Fibroblast of lung (primary cell): ENCODE results near the gene SP140L. TPM values are rescaled to one million over a fixed set of nuclear protein-coding genes. Genes with fewer than 3 reads are reported as not detected.

Source experiments
- DNase-seq, 2 donors: peaks; one replicate each; pipeline versions ENCODE4 v3.0.0 to v3.0.0-alpha.2; 2010; ENCODE audit warnings: low read depth in 2 of 2
- H2AFZ ChIP-seq: 2 replicates; pipeline ENCODE4 v1.5.1; 2012; ENCODE audit warnings: low read length, control low read depth, inconsistent platforms
- H3K27ac ChIP-seq: 2 replicates; pipeline ENCODE4 v1.5.1; 2011; ENCODE audit warnings: low read length, control low read depth; ENCODE audit not compliant: insufficient read depth
- H3K27me3 ChIP-seq: 2 replicates; pipeline ENCODE4 v1.5.1; 2011; ENCODE audit warnings: mild to moderate bottlenecking, low read length; ENCODE audit not compliant: control insufficient read depth, insufficient read depth
- H3K36me3 ChIP-seq: 2 replicates; pipeline ENCODE4 v1.5.1; 2011; ENCODE audit warnings: low read length; ENCODE audit not compliant: control insufficient read depth, insufficient read depth
- H3K4me1 ChIP-seq: 2 replicates; pipeline ENCODE4 v1.5.1; 2011; ENCODE audit warnings: low read length; ENCODE audit not compliant: control insufficient read depth, insufficient read depth; ENCODE audit errors: extremely low read depth
- H3K4me2 ChIP-seq: 2 replicates; pipeline ENCODE4 v1.5.1; 2011; ENCODE audit warnings: low read length, control low read depth; ENCODE audit not compliant: insufficient read depth; ENCODE audit errors: extremely low read depth
- H3K4me3 ChIP-seq, 4 experiments: fragments of 200-600 bp in 1 of 4; sonication (generic) in 1 of 4; replicated peaks in 1 of 4; 2 replicates each; pipeline ENCODE4 v1.5.1; 2011 to 2016; ENCODE audit warnings: low read length in 4 of 4, low read depth in 3 of 4, mild to moderate bottlenecking in 3 of 4, control low read depth in 2 of 4, inconsistent platforms in 1 of 4, mixed read lengths in 1 of 4; ENCODE audit not compliant: insufficient read depth in 1 of 4; ENCODE audit errors: control extremely low read depth in 1 of 4
- H3K79me2 ChIP-seq: 2 replicates; pipeline ENCODE4 v1.5.1; 2012; ENCODE audit warnings: mild to moderate bottlenecking, low read length, inconsistent platforms; ENCODE audit not compliant: control insufficient read depth, insufficient read depth
- H3K9ac ChIP-seq: 2 replicates; pipeline ENCODE4 v1.5.1; 2011; ENCODE audit warnings: mild to moderate bottlenecking, low read length, control low read depth; ENCODE audit not compliant: insufficient read depth
- H3K9me3 ChIP-seq: 2 replicates; pipeline ENCODE4 v1.5.1; 2012; ENCODE audit warnings: low read depth, low read length; ENCODE audit not compliant: control insufficient read depth, insufficient read depth
- H4K20me1 ChIP-seq: 2 replicates; pipeline ENCODE4 v1.5.1; 2011; ENCODE audit warnings: low read length; ENCODE audit not compliant: control insufficient read depth, insufficient read depth; ENCODE audit errors: extremely low read depth
- EZH2 ChIP-seq: IDR thresholded peaks from 2 replicates; pipeline ENCODE4 v1.5.1; 2012; ENCODE audit warnings: low read length, control low read depth, mild to moderate bottlenecking; ENCODE audit errors: missing control alignments
- polyA plus RNA-seq, 2 donors: library from polyadenylated mRNA; depleted of rRNA in 1 of 2; stranded (reverse) in 1 of 2; unstranded in 1 of 2; fragments of >200 nt; gene quantifications; 2 replicates each; pipeline ENCODE4 v1.2.1, GENCODE V29; 2011 to 2012; ENCODE audit warnings: missing spikeins in 1 of 2
- total RNA-seq: library from RNA; depleted of rRNA; stranded (reverse); fragments of >200 nt; gene quantifications from 2 replicates; pipeline ENCODE4 v1.2.1, GENCODE V29; 2014
- TF ChIP-seq, protein P1 (sequence below), 2 donors: IDR thresholded peaks in 1 of 2; conservative IDR thresholded peaks in 1 of 2; 1 replicate in 1 of 2; 2 replicates in 1 of 2; pipeline ENCODE4 v1.5.1; 2011 to 2012; ENCODE audit warnings: low read length in 2 of 2, control low read depth in 1 of 2, inconsistent platforms in 1 of 2, low read depth in 1 of 2, mild to moderate bottlenecking in 1 of 2

SP140L gene
- total and polyA plus RNA-seq, 2 donors (not counting 1 experiment from before 2014, with no cell fraction given) = 10.9 to 16.9 TPM

DNA sequence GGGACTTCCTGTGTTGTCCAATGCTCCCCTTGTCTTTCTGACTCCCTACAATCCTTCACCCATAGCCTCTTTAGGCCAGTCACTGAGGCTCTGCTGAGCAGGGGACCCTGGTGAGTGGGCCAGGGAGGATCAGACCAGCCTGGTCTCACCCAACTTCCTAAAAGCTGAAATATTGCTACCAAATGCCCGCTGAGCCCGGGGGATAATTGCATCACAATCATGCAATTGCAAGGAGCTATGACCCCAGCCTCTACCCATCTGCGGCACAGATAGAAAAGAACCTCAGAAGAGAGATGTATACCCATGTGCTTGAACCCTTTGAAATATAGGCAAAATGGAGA, 85.3 kb downstream of the SP140L start:
- H3K27me3 ChIP-seq = no peaks in the 10 kb centered on the region
- peak overlapping the region; percentile 93 for H3K9ac ChIP-seq
- peak overlapping the region; percentile 99 for H2AFZ ChIP-seq
- TF ChIP-seq, protein P1, sequence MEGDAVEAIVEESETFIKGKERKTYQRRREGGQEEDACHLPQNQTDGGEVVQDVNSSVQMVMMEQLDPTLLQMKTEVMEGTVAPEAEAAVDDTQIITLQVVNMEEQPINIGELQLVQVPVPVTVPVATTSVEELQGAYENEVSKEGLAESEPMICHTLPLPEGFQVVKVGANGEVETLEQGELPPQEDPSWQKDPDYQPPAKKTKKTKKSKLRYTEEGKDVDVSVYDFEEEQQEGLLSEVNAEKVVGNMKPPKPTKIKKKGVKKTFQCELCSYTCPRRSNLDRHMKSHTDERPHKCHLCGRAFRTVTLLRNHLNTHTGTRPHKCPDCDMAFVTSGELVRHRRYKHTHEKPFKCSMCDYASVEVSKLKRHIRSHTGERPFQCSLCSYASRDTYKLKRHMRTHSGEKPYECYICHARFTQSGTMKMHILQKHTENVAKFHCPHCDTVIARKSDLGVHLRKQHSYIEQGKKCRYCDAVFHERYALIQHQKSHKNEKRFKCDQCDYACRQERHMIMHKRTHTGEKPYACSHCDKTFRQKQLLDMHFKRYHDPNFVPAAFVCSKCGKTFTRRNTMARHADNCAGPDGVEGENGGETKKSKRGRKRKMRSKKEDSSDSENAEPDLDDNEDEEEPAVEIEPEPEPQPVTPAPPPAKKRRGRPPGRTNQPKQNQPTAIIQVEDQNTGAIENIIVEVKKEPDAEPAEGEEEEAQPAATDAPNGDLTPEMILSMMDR (conservative IDR thresholded peaks at IDR 0.05 in 1 of 2, IDR thresholded peaks at IDR 0.05 in 1 of 2; ENCODE audit: low read depth in 1 of 2, low read length in 2 of 2) = no peak
- no peak for TF ChIP-seq EZH2
- H3K4me2 ChIP-seq = peak overlapping the region; percentile 86
- no peaks in the 10 kb centered on the region for H4K20me1 ChIP-seq
- H3K4me3 ChIP-seq = peak overlapping the region; percentile 64 to 75 (median 70)
- peaks cover 13% of the 10 kb centered on the region for H3K79me2 ChIP-seq
- H3K36me3 ChIP-seq = no peaks in the 10 kb centered on the region
- H3K27ac ChIP-seq = peak overlapping the region; percentile 95
- DNase-seq = no peak
- H3K9me3 ChIP-seq = no peaks in the 10 kb centered on the region
- H3K4me1 ChIP-seq = peaks cover 12% of the 10 kb centered on the region

DNA sequence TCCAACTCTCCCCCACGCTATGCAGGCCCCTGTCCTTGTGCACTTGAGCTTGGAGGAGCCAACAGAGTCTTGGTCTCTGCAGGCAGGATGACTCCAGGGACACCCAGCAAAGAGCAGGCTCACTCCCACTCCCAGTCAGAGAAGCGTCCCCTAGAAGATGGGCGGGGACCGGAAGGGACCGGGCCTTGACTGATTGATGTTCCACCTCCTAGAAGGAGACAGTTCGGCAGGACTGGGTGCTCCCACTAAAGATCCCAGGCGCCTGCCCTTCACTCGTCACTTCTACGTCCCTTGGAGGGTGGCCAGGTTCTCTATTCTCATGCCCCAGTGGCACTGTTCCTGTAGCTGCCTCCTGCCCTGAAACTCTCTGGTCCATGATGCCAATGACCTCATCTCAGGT, 85.9 kb downstream of the SP140L start:
- H3K9ac ChIP-seq = no peak overlapping the region
- no peak overlapping the region for H2AFZ ChIP-seq
- no peak for DNase-seq

DNA sequence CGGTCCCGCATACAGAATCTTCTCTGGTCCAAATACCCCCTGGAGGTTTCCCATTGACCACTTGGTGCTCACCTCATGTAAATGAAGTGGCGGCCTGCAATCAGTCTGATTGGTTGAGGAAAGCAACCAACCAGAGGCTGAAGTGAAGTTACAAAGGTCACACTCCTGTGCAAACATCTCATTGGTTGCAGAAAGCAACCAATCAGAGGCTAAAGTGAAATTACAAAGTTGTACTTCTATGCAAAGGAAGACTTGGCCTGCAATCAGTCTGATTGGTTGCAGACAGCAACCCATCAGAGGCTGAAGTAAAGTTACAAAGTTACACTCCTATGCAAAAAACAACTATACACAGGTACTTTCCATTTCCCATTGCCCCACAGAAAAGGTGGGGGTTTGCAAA, 86.5 kb downstream of the SP140L start:
- no peak overlapping the region for H3K9ac ChIP-seq
- no peak overlapping the region for H3K4me3 ChIP-seq
- H3K36me3 ChIP-seq = no peaks in the 10 kb centered on the region
- no peaks in the 10 kb centered on the region for H4K20me1 ChIP-seq
- H3K27me3 ChIP-seq = no peaks in the 10 kb centered on the region
- TF ChIP-seq EZH2 = no peak
- TF ChIP-seq, protein P1 (conservative IDR thresholded peaks at IDR 0.05 in 1 of 2, IDR thresholded peaks at IDR 0.05 in 1 of 2; ENCODE audit: low read depth in 1 of 2, low read length in 2 of 2) = no peak
- H3K27ac ChIP-seq = no peak overlapping the region
- peaks cover 24% of the 10 kb centered on the region for H3K79me2 ChIP-seq
- no peak for DNase-seq
- H3K9me3 ChIP-seq = no peaks in the 10 kb centered on the region
- peaks cover 14% of the 10 kb centered on the region for H3K4me1 ChIP-seq
- no peak overlapping the region for H3K4me2 ChIP-seq
- no peak overlapping the region for H2AFZ ChIP-seq

More for the DNA sequence above, 85.9 kb downstream of the SP140L start:
- peaks cover 18% of the 10 kb centered on the region for H3K79me2 ChIP-seq
- no peaks in the 10 kb centered on the region for H3K9me3 ChIP-seq
- no peaks in the 10 kb centered on the region for H3K36me3 ChIP-seq
- H3K27ac ChIP-seq = no peak overlapping the region
- peaks cover 12% of the 10 kb centered on the region for H3K4me1 ChIP-seq
- H3K27me3 ChIP-seq = no peaks in the 10 kb centered on the region
- H4K20me1 ChIP-seq = no peaks in the 10 kb centered on the region
- no peak overlapping the region for H3K4me3 ChIP-seq
- TF ChIP-seq, protein P1 (conservative IDR thresholded peaks at IDR 0.05 in 1 of 2, IDR thresholded peaks at IDR 0.05 in 1 of 2; ENCODE audit: low read depth in 1 of 2, low read length in 2 of 2) = no peak
- H3K4me2 ChIP-seq = no peak overlapping the region
